H9 (cell line): Measurements from ENCODE around the gene KLC1. TPM values are rescaled to one million over a fixed set of nuclear protein-coding genes. Genes with fewer than 3 reads are reported as not detected.

Source experiments
- DNase-seq: peaks from one replicate; pipeline ENCODE4 v3.0.0-alpha.2; 2017
- H2AFZ ChIP-seq: one replicate; pipeline ENCODE4 v1.6.1; 2013; ENCODE audit warnings: mild to moderate bottlenecking, low read length, control low read depth, moderate library complexity
- H2AK5ac ChIP-seq: 2 replicates; pipeline ENCODE4 v1.6.1; 2013; ENCODE audit warnings: low read length, control low read depth, mixed read lengths; ENCODE audit not compliant: insufficient read length
- H2BK120ac ChIP-seq: one replicate; pipeline ENCODE4 v1.6.1; 2013; ENCODE audit warnings: low read depth, mild to moderate bottlenecking, low read length, control low read depth, inconsistent platforms; ENCODE audit not compliant: poor library complexity, severe bottlenecking
- H2BK12ac ChIP-seq: 2 replicates; pipeline ENCODE4 v1.6.1; 2013; ENCODE audit warnings: low read length, control low read depth, mixed read lengths, low read depth; ENCODE audit not compliant: insufficient read length
- H2BK15ac ChIP-seq: 2 replicates; pipeline ENCODE4 v1.6.1; 2013; ENCODE audit warnings: low read depth, low read length, control low read depth
- H2BK20ac ChIP-seq: one replicate; pipeline ENCODE4 v1.6.1; 2013; ENCODE audit warnings: low read depth, mild to moderate bottlenecking, low read length, control low read depth, inconsistent platforms; ENCODE audit not compliant: poor library complexity, severe bottlenecking
- H2BK5ac ChIP-seq: 2 replicates; pipeline ENCODE4 v1.6.1; 2013; ENCODE audit warnings: low read length, control low read depth, mixed read lengths; ENCODE audit not compliant: insufficient read length
- H3K14ac ChIP-seq: 2 replicates; pipeline ENCODE4 v1.6.1; 2013; ENCODE audit warnings: low read length, control low read depth; ENCODE audit not compliant: insufficient read depth
- H3K18ac ChIP-seq: 2 replicates; pipeline ENCODE4 v1.6.1; 2013; ENCODE audit warnings: low read depth, mild to moderate bottlenecking, mixed read lengths, low read length, control low read depth; ENCODE audit not compliant: insufficient read length
- H3K23ac ChIP-seq: 2 replicates; pipeline ENCODE4 v1.6.1; 2013; ENCODE audit warnings: low read length, control low read depth, mixed read lengths, low read depth; ENCODE audit not compliant: insufficient read length
- H3K23me2 ChIP-seq: 2 replicates; pipeline ENCODE4 v1.6.1; 2013; ENCODE audit warnings: low read depth, mild to moderate bottlenecking, mixed read lengths, low read length, control low read depth; ENCODE audit not compliant: insufficient read length, poor library complexity, severe bottlenecking
- H3K27ac ChIP-seq: 2 replicates; pipeline ENCODE4 v1.5.1; 2013; ENCODE audit warnings: low read length, control low read depth, mixed read lengths, low read depth; ENCODE audit not compliant: insufficient read length
- H3K27me3 ChIP-seq: 2 replicates; pipeline ENCODE4 v1.6.1; 2013; ENCODE audit warnings: low read length, control low read depth, inconsistent platforms; ENCODE audit not compliant: insufficient read depth
- H3K4ac ChIP-seq: 2 replicates; pipeline ENCODE4 v1.6.1; 2013; ENCODE audit warnings: low read depth, mild to moderate bottlenecking, control low read depth, inconsistent platforms, low read length, moderate library complexity
- H3K4me1 ChIP-seq: 2 replicates; pipeline ENCODE4 v1.6.1; 2013; ENCODE audit warnings: low read length, control low read depth, inconsistent platforms; ENCODE audit not compliant: insufficient read depth
- H3K4me2 ChIP-seq: 2 replicates; pipeline ENCODE4 v1.6.1; 2013; ENCODE audit warnings: low read length, control low read depth, mixed read lengths; ENCODE audit not compliant: insufficient read length, insufficient read depth
- H3K56ac ChIP-seq: 2 replicates; pipeline ENCODE4 v1.6.1; 2013; ENCODE audit warnings: low read depth, mild to moderate bottlenecking, mixed read lengths, low read length, control low read depth; ENCODE audit not compliant: insufficient read length
- H3K79me1 ChIP-seq: 2 replicates; pipeline ENCODE4 v1.6.1; 2013; ENCODE audit warnings: low read depth, mild to moderate bottlenecking, moderate library complexity, low read length, control low read depth, inconsistent platforms; ENCODE audit not compliant: insufficient read depth, poor library complexity, severe bottlenecking
- H3K79me2 ChIP-seq: 2 replicates; pipeline ENCODE4 v1.6.1; 2013; ENCODE audit warnings: low read length, control low read depth, inconsistent platforms; ENCODE audit not compliant: insufficient read depth
- H3K9ac ChIP-seq: 2 replicates; pipeline ENCODE4 v1.6.1; 2013; ENCODE audit warnings: low read length, control low read depth, mixed read lengths; ENCODE audit not compliant: insufficient read length; ENCODE audit errors: extremely low read depth
- H3K9me3 ChIP-seq: one replicate; pipeline ENCODE4 v1.6.1; 2013; ENCODE audit warnings: low read depth, low read length, inconsistent platforms; ENCODE audit not compliant: control insufficient read depth
- H3T11ph ChIP-seq: one replicate; pipeline ENCODE4 v1.6.1; 2013; ENCODE audit warnings: mild to moderate bottlenecking, low read length, control low read depth, inconsistent platforms
- H4K20me1 ChIP-seq: one replicate; pipeline ENCODE4 v1.6.1; 2013; ENCODE audit not compliant: control insufficient read depth, insufficient read length, insufficient read depth
- H4K5ac ChIP-seq: 2 replicates; pipeline ENCODE4 v1.6.1; 2013; ENCODE audit warnings: low read depth, mild to moderate bottlenecking, mixed read lengths, low read length, control low read depth; ENCODE audit not compliant: insufficient read length
- H4K8ac ChIP-seq: replicated peaks from 2 replicates; pipeline ENCODE4 v1.6.1; 2013; ENCODE audit warnings: low read length, control low read depth, mixed read lengths, low read depth; ENCODE audit not compliant: insufficient read length
- H4K91ac ChIP-seq: 2 replicates; pipeline ENCODE4 v1.6.1; 2013; ENCODE audit warnings: low read depth, mild to moderate bottlenecking, moderate library complexity, mixed read lengths, low read length, control low read depth; ENCODE audit not compliant: insufficient read length
- H3K27ac Mint-ChIP-seq, 3 experiments: 2 replicates in 2 of 3; 3 replicates in 1 of 3; pipeline ENCODE4 v1.8.0; 2020 to 2021; ENCODE audit warnings: mixed read lengths in 3 of 3, mild to moderate bottlenecking in 1 of 3, moderate library complexity in 1 of 3
- H3K27me3 Mint-ChIP-seq: 2 replicates; pipeline ENCODE4 v1.8.0; 2021; ENCODE audit warnings: low read depth, mild to moderate bottlenecking, moderate library complexity, mixed read lengths
- H3K36me3 Mint-ChIP-seq, 3 experiments: 2 replicates in 2 of 3; 3 replicates in 1 of 3; pipeline ENCODE4 v1.8.0; 2020 to 2021; ENCODE audit warnings: low read depth in 3 of 3, mixed read lengths in 3 of 3; ENCODE audit not compliant: insufficient read depth in 1 of 3
- H3K4me1 Mint-ChIP-seq, 2 experiments: 2 replicates each; pipeline ENCODE4 v1.8.0; 2020; ENCODE audit warnings: mixed read lengths in 2 of 2
- H3K4me3 Mint-ChIP-seq, 2 experiments: 2 replicates in 1 of 2; 3 replicates in 1 of 2; pipeline ENCODE4 v1.8.0; 2020 to 2021; ENCODE audit warnings: mild to moderate bottlenecking in 2 of 2, mixed read lengths in 2 of 2, moderate library complexity in 1 of 2
- H3K9me3 Mint-ChIP-seq, 2 experiments: 2 replicates in 1 of 2; 3 replicates in 1 of 2; pipeline ENCODE4 v1.8.0; 2020; ENCODE audit warnings: mild to moderate bottlenecking in 2 of 2, mixed read lengths in 2 of 2, moderate library complexity in 1 of 2
- WGBS: extraction: QIAGEN DNeasy Blood & Tissue Kit; methylation state at CpG from one replicate; pipeline ENCODE4 v1.1.7; 2013; ENCODE audit warnings: missing lambda C conversion rate, low lambda C conversion rate, mixed read lengths; ENCODE audit not compliant: insufficient read length; ENCODE audit errors: extremely low coverage; 5-methylcytosine and 5-hydroxymethylcytosine counted together
- total RNA-seq: library from RNA; stranded (reverse); gene quantifications from 2 replicates; pipeline ENCODE4 v1.2.1, GENCODE V29; 2021
- TF ChIP-seq, protein P1 (sequence below): fragments of 200-600 bp; sonication (generic); conservative IDR thresholded peaks from 3 replicates; pipeline ENCODE4 v1.8.0; 2021; ENCODE audit warnings: antibody characterized with exemption, mild to moderate bottlenecking

Gene KLC1
- total RNA-seq, 1 experiment from 2014 or later: 143 TPM

DNA sequence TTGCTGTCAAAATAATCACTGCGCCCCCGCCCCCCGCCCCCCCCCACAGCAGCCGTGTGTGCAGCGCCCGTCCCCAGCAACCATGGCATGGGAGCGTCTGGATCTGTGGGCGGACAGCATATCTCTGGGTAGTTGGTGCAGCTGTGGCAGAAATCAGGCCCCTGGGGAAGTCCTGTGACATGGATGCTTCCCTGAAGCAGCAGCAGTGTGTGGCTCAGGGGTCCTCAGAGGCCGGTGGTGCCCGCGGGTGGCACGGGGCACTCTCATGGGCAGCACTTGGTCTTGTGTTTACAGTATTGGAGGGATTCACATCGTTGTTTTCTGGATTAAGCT lies 67.0 kb downstream of the KLC1 start:
- H3K27ac ChIP-seq: no peak overlapping the region
- H3K9me3 ChIP-seq: no peaks in the 10 kb centered on the region
- H3K4me1 Mint-ChIP-seq: peaks cover 10 to 13% of the 10 kb centered on the region in 2 experiments; a peak in 3 of 4 replicates
- H3K79me1 ChIP-seq: no peaks in the 10 kb centered on the region
- no CpG with 5 or more reads among the region's 13 CpGs for WGBS
- peaks cover 3% of the 10 kb centered on the region for H4K20me1 ChIP-seq
- no peaks in the 10 kb centered on the region for H3K4me1 ChIP-seq
- H3K23me2 ChIP-seq: no peaks in the 10 kb centered on the region
- no peak overlapping the region for H2BK12ac ChIP-seq
- no peak overlapping the region for H3K18ac ChIP-seq
- H3K56ac ChIP-seq: no peak overlapping the region
- H3K27me3 ChIP-seq: no peaks in the 10 kb centered on the region
- H2AFZ ChIP-seq: no peak overlapping the region
- H4K8ac ChIP-seq: no peak overlapping the region
- no peak overlapping the region for H3K4me3 Mint-ChIP-seq
- TF ChIP-seq, protein P1, sequence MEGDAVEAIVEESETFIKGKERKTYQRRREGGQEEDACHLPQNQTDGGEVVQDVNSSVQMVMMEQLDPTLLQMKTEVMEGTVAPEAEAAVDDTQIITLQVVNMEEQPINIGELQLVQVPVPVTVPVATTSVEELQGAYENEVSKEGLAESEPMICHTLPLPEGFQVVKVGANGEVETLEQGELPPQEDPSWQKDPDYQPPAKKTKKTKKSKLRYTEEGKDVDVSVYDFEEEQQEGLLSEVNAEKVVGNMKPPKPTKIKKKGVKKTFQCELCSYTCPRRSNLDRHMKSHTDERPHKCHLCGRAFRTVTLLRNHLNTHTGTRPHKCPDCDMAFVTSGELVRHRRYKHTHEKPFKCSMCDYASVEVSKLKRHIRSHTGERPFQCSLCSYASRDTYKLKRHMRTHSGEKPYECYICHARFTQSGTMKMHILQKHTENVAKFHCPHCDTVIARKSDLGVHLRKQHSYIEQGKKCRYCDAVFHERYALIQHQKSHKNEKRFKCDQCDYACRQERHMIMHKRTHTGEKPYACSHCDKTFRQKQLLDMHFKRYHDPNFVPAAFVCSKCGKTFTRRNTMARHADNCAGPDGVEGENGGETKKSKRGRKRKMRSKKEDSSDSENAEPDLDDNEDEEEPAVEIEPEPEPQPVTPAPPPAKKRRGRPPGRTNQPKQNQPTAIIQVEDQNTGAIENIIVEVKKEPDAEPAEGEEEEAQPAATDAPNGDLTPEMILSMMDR: no peak
- no peak overlapping the region for H4K5ac ChIP-seq
- no peak overlapping the region for H3K4ac ChIP-seq
- no peak overlapping the region for H3T11ph ChIP-seq
- no peak overlapping the region for H2BK120ac ChIP-seq
- H3K9me3 Mint-ChIP-seq: no peaks in the 10 kb centered on the region
- no peak overlapping the region for H2BK20ac ChIP-seq
- H3K23ac ChIP-seq: no peak overlapping the region
- no peak overlapping the region for H3K14ac ChIP-seq
- no peak overlapping the region for H2BK5ac ChIP-seq
- no peaks in the 10 kb centered on the region for H3K79me2 ChIP-seq
- no peak overlapping the region for H2AK5ac ChIP-seq
- H3K27me3 Mint-ChIP-seq: peaks cover 1% of the 10 kb centered on the region; the same call in 1 of the 2 replicates
- H3K27ac Mint-ChIP-seq: peak overlapping the region in 1 of 3 experiments; percentile 60; a peak in 2 of 7 replicates
- peaks cover 2 to 37% (median 24%) of the 10 kb centered on the region in 3 experiments; a peak in 6 of 7 replicates for H3K36me3 Mint-ChIP-seq
- no peak for DNase-seq
- H4K91ac ChIP-seq: no peak overlapping the region
- H3K9ac ChIP-seq: no peak overlapping the region
- no peak overlapping the region for H3K4me2 ChIP-seq
- H2BK15ac ChIP-seq: no peak overlapping the region
